ENCODE results near the gene FOXP1. TPM values are rescaled to one million over a fixed set of nuclear protein-coding genes. Genes with fewer than 3 reads are reported as not detected.
A peak's percentile ranks its signal among the peaks of the same experiment; 100 is the strongest.

FOXP1 gene
- total RNA-seq, 1 donor from 2014 or later: 31.1 TPM

GRCh38 chr3:71421475-71421819 lies 162.1 kb downstream of the FOXP1 start:
- no peak overlapping the region for H3K4me3 Mint-ChIP-seq (ENCODE audit: unreplicated experiment)
- no peaks in the 10 kb centered on the region for H3K36me3 Mint-ChIP-seq (ENCODE audit: unreplicated experiment)
- TF ChIP-seq CTCF (IDR thresholded peaks at IDR 0.05; ENCODE audit: partially characterized antibody, unreplicated experiment): no peak
- peaks cover 2% of the 10 kb centered on the region for H3K4me1 Mint-ChIP-seq (ENCODE audit: low read depth, unreplicated experiment)
- H3K27ac Mint-ChIP-seq (ENCODE audit: unreplicated experiment): no peak overlapping the region
- no peak for DNase-seq
- peaks cover 3% of the 10 kb centered on the region for H3K9me3 Mint-ChIP-seq (ENCODE audit: unreplicated experiment)
- H3K27me3 Mint-ChIP-seq (ENCODE audit: unreplicated experiment): peaks cover 1% of the 10 kb centered on the region

GRCh38 chr3:71419369-71419768 lies 164.2 kb downstream of the FOXP1 start:
- Mint-ChIP-seq H3K27me3 (ENCODE audit: unreplicated experiment) (no peaks in the 10 kb centered on the region), H3K4me1 (ENCODE audit: low read depth, unreplicated experiment) (peaks cover 2% of the 10 kb centered on the region), H3K9me3 (ENCODE audit: unreplicated experiment) (no peaks in the 10 kb centered on the region), H3K36me3 (ENCODE audit: unreplicated experiment) (no peaks in the 10 kb centered on the region), H3K4me3 (ENCODE audit: unreplicated experiment) (no peak overlapping the region), H3K27ac (ENCODE audit: unreplicated experiment) (no peak overlapping the region)
- DNase-seq: no peak
- no peak for TF ChIP-seq CTCF (IDR thresholded peaks at IDR 0.05; ENCODE audit: partially characterized antibody, unreplicated experiment)

GRCh38 chr3:71417791-71418190 lies 165.7 kb downstream of the FOXP1 start:
- peaks cover 2% of the 10 kb centered on the region for H3K4me1 Mint-ChIP-seq (ENCODE audit: low read depth, unreplicated experiment)
- H3K36me3 Mint-ChIP-seq (ENCODE audit: unreplicated experiment): no peaks in the 10 kb centered on the region
- TF ChIP-seq CTCF (IDR thresholded peaks at IDR 0.05; ENCODE audit: partially characterized antibody, unreplicated experiment): no peak
- no peak for DNase-seq
- H3K27me3 Mint-ChIP-seq (ENCODE audit: unreplicated experiment): no peaks in the 10 kb centered on the region
- H3K9me3 Mint-ChIP-seq (ENCODE audit: unreplicated experiment): no peaks in the 10 kb centered on the region
- no peak overlapping the region for H3K4me3 Mint-ChIP-seq (ENCODE audit: unreplicated experiment)
- H3K27ac Mint-ChIP-seq (ENCODE audit: unreplicated experiment): no peak overlapping the region

GRCh38 chr3:71416876-71417275 lies 166.7 kb downstream of the FOXP1 start:
- no peaks in the 10 kb centered on the region for H3K27me3 Mint-ChIP-seq (ENCODE audit: unreplicated experiment)
- H3K27ac Mint-ChIP-seq (ENCODE audit: unreplicated experiment): no peak overlapping the region
- DNase-seq: peak; percentile 31
- no peaks in the 10 kb centered on the region for H3K9me3 Mint-ChIP-seq (ENCODE audit: unreplicated experiment)
- TF ChIP-seq CTCF (IDR thresholded peaks at IDR 0.05; ENCODE audit: partially characterized antibody, unreplicated experiment): no peak
- H3K36me3 Mint-ChIP-seq (ENCODE audit: unreplicated experiment): no peaks in the 10 kb centered on the region
- peaks cover 2% of the 10 kb centered on the region for H3K4me1 Mint-ChIP-seq (ENCODE audit: low read depth, unreplicated experiment)
- no peak overlapping the region for H3K4me3 Mint-ChIP-seq (ENCODE audit: unreplicated experiment)

- Mint-ChIP-seq H3K9me3 (ENCODE audit: unreplicated experiment) (no peaks in the 10 kb centered on the region), H3K36me3 (ENCODE audit: unreplicated experiment) (no peaks in the 10 kb centered on the region), H3K27me3 (ENCODE audit: unreplicated experiment) (peaks cover 2% of the 10 kb centered on the region), H3K4me3 (ENCODE audit: unreplicated experiment) (no peak overlapping the region), H3K27ac (ENCODE audit: unreplicated experiment) (no peak overlapping the region), H3K4me1 (ENCODE audit: low read depth, unreplicated experiment) (peaks cover 2% of the 10 kb centered on the region)
- no peak for TF ChIP-seq CTCF (IDR thresholded peaks at IDR 0.05; ENCODE audit: partially characterized antibody, unreplicated experiment)
- DNase-seq: no peak
These were observed 167.8 kb downstream of the FOXP1 start for GRCh38 chr3:71415681-71416122.

Measured in glutamatergic neuron (in vitro differentiated cells).